LNCAP (cell line): ENCODE results near the gene KRT6B.

ENCODE experiments used
- TF ChIP-seq, protein P1 (sequence below): fragments of 450-650 bp; IDR thresholded peaks from 2 replicates; pipeline ENCODE4 v1.5.1; 2017; ENCODE audit warnings: mild to moderate bottlenecking

KRT6B gene

DNA sequence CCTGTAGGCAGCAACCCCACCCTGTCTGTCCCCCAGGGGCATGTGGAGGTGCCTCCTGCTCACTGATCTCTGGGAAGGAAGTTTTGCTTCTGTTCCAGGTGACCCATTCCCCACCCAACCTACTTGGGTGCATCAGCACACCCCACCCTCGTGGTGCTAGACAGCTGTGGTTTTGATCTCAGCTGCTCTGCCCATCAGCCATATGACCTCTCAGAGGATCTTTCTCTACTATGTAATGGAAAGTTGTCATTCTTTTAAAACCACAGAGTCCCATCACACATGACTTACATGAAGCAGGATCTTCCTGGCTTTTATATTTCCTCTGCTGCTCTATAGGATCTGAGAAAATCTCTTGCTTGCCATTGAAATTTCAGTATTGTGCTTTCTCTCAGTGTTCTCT, 32.3 kb downstream of the KRT6B start:
- TF ChIP-seq, protein P1, sequence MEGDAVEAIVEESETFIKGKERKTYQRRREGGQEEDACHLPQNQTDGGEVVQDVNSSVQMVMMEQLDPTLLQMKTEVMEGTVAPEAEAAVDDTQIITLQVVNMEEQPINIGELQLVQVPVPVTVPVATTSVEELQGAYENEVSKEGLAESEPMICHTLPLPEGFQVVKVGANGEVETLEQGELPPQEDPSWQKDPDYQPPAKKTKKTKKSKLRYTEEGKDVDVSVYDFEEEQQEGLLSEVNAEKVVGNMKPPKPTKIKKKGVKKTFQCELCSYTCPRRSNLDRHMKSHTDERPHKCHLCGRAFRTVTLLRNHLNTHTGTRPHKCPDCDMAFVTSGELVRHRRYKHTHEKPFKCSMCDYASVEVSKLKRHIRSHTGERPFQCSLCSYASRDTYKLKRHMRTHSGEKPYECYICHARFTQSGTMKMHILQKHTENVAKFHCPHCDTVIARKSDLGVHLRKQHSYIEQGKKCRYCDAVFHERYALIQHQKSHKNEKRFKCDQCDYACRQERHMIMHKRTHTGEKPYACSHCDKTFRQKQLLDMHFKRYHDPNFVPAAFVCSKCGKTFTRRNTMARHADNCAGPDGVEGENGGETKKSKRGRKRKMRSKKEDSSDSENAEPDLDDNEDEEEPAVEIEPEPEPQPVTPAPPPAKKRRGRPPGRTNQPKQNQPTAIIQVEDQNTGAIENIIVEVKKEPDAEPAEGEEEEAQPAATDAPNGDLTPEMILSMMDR, result no peak

- TF ChIP-seq, protein P1, result no peak
These were observed 33.3 kb downstream of the KRT6B start for GRCh38 chr12:52418576-52419110.

GRCh38 chr12:52417740-52418139, 34.2 kb downstream of the KRT6B start:
- TF ChIP-seq, protein P1, result no peak

GRCh38 chr12:52416795-52417194, 35.2 kb downstream of the KRT6B start:
- TF ChIP-seq, protein P1, result no peak

- TF ChIP-seq, protein P1, result no peak
These were observed 35.8 kb downstream of the KRT6B start for GRCh38 chr12:52415870-52416750.

- TF ChIP-seq, protein P1, result no peak
These were observed 37.0 kb downstream of the KRT6B start for GRCh38 chr12:52414936-52415335.

DNA sequence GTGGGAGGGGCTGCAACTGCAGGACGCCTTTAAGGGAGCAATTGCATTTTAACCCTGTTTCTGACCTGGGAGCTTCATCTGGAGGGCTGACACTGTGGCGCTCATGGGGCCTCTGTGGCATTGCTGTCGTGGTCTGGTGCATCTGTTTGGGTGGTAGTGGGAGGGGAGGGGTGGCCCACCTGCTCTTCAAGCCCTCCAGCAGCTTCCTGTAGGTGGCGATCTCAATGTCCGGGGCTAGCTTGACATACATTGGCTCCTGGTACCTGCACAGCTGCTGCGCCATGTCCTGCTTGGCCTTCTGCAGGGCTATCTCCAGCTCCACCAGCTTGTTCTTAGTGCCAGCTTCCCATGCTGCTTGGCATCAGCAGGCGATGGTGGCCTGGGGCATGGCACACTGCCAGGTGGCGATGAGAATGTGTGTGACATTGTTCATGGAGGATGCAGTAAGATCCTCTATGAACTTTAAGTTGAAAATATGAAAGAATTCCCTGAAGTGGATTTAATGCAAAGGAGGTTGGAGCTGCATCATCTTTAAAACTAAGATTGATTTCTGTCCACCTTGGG, 38.1 kb downstream of the KRT6B start:
- TF ChIP-seq, protein P1, result no peak
